Measurements from ENCODE around the gene PTX4. TPM values are rescaled to one million over a fixed set of nuclear protein-coding genes. Genes with fewer than 3 reads are reported as not detected.

The PTX4 gene
- total and polyA plus RNA-seq, 2 donors (not counting 3 experiments of a cell fraction or from before 2014, with no cell fraction given) = 0.31 TPM; not detected in 1

DNA sequence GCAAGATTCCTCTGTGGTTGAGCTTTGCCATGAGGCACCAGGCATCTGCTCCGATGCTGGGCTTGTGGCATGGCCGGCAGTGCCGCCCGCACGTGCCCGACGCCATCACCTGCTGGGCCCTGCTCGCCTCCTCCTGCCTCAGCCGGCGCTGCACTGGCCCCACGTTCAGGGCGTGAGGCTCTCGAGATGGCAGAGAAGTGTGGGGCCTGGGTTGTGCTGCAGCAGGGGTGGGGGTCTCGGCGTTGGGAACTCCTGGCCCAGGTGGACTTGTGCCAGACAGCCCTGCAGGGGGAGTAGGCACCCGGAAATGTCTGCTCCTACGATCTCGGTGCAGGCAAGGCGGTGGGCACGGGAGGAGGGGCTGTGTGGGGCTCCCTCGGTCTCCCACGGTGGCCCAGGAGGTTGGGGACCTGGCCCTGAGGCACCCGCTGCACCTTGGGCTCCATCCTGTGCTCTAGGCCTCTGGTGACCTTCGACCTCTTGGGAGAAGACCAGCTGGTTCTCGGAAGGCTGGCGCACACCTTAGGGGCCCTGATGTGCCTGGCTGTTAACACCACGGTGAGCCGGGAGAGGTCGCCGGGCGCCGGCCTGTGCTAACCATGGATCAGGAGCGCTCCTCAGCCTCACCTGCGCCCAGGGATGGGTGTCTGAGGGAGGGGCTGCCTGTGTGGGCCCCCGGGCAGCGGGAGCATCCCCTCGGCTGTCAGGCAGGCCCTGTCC, 17.9 kb upstream of the PTX4 start:
- dilution Hi-C loops (cut with MboI; ENCODE audit: extremely low pct_ligation_motif_present, low sequenced_read_pairs) = no loop called here

More for the DNA sequence above, 17.9 kb upstream of the PTX4 start:
- no peak overlapping the region for H2AFZ ChIP-seq (ENCODE audit: low read depth, low read length)
- H3K9me1 ChIP-seq (replicated peaks; ENCODE audit: control insufficient read depth, extremely low read depth, insufficient read depth, low read length) = no peaks in the 10 kb centered on the region
- FAIRE-seq (no peak), DNase-seq (ENCODE audit: low read depth, low spot score) (no peak)
- POLR2A ChIA-PET = no interaction called here
- TF ChIP-seq GATA2 (IDR thresholded peaks at IDR 0.05; ENCODE audit: insufficient read depth, insufficient read length, low read depth, low read length) = no peak
- no peak for TF ChIP-seq CTCF (IDR thresholded peaks at IDR 0.05; ENCODE audit: extremely low read depth in 1 of 2, insufficient read depth in 1 of 2, low read depth in 1 of 2, low read length in 2 of 2)
- no peak for TF ChIP-seq MAX (IDR thresholded peaks at IDR 0.05; ENCODE audit: insufficient read depth, insufficient read length)
- TF ChIP-seq POLR2AphosphoS5 (IDR thresholded peaks at IDR 0.05; ENCODE audit: insufficient read depth, low read depth, low read length) = no peak
- TF ChIP-seq JUN (IDR thresholded peaks at IDR 0.05; ENCODE audit: borderline replicate concordance, insufficient read depth, insufficient read length, low read depth) = no peak
- no peak for TF ChIP-seq EZH2 (IDR thresholded peaks at IDR 0.05; ENCODE audit: borderline replicate concordance, low read depth, low read length, severe bottlenecking)
- H4K20me1 ChIP-seq (replicated peaks; ENCODE audit: control insufficient read depth, extremely low read depth, insufficient read depth, low read length) = no peaks in the 10 kb centered on the region
- intact Hi-C loops (cut with micrococcal nuclease) = no loop called here
- no peak overlapping the region for H3K4me2 ChIP-seq (ENCODE audit: insufficient read depth, low read length)
- no peaks in the 10 kb centered on the region for H3K79me2 ChIP-seq (ENCODE audit: control insufficient read depth, insufficient read depth, low read length)
- no TSS peak for BruUV-seq (replicated peaks)
- no peak overlapping the region for H3K27ac ChIP-seq (ENCODE audit: insufficient read depth, low read depth, low read length)
- peaks cover 2% of the 10 kb centered on the region for H3K4me1 ChIP-seq (ENCODE audit: control insufficient read depth, extremely low read depth, insufficient read depth, low read length)
- CTCF ChIA-PET = no interaction called here
- H3K9me3 ChIP-seq (replicated peaks; ENCODE audit: control insufficient read depth, insufficient read depth, low read length) = no peaks in the 10 kb centered on the region
- H3K4me3 ChIP-seq (replicated peaks in 1 of 3; ENCODE audit: insufficient read depth in 1 of 3, low read depth in 1 of 3, low read length in 3 of 3) = no peak overlapping the region
- H3K36me3 ChIP-seq (ENCODE audit: control insufficient read depth in 2 of 2, extremely low read depth in 1 of 2, insufficient read depth in 2 of 2, low read length in 2 of 2) = peaks cover 10 to 24% of the 10 kb centered on the region in 2 experiments
- H3K27me3 ChIP-seq (ENCODE audit: control insufficient read depth in 2 of 2, insufficient read depth in 2 of 2, low read length in 2 of 2) = no peaks in the 10 kb centered on the region
- no peak overlapping the region for H3K9ac ChIP-seq (replicated peaks; ENCODE audit: extremely low read depth, insufficient read depth, low read length)

All from endothelial cell of umbilical vein (primary cell).